MCF 10A (cell line): ENCODE measurements around the gene PDGFC. TPM values are rescaled to one million over a fixed set of nuclear protein-coding genes. Genes with fewer than 3 reads are reported as not detected.

ENCODE experiments used
- BruUV-seq: library from RNA; stranded (reverse); fragments of 400-500 nt; replicated peaks from 2 replicates; lab custom pipeline; 2021; lab: Mats Ljungman, UMichigan
- CTCF ChIA-PET: fragments of 300-600 bp; sonication (Branson Sonifier 250); formaldehyde crosslinking; extraction: SDS; loops from one replicate; lab custom pipeline; 2021; ENCODE audit warnings: antibody characterized with exemption, inconsistent platforms; lab: Yijun Ruan, JAX
- POLR2A ChIA-PET: fragments of 300-600, 350-650 bp; sonication (Branson Sonifier 250); formaldehyde crosslinking; extraction: SDS; loops from one replicate; lab custom pipeline; 2020; ENCODE audit warnings: antibody characterized with exemption, inconsistent platforms; lab: Yijun Ruan, JAX
- DNase-seq: peaks from one replicate; pipeline ENCODE4 v3.0.0-alpha.2; 2018; ENCODE audit not compliant: unreplicated experiment
- H3K27ac Mint-ChIP-seq: one replicate; pipeline ENCODE4 v1.8.0; 2022; ENCODE audit warnings: mild to moderate bottlenecking, low read depth, mixed read lengths; ENCODE audit not compliant: unreplicated experiment
- H3K27me3 Mint-ChIP-seq: one replicate; pipeline ENCODE4 v1.8.0; 2022; ENCODE audit warnings: mixed read lengths; ENCODE audit not compliant: insufficient read depth, unreplicated experiment
- H3K36me3 Mint-ChIP-seq: one replicate; pipeline ENCODE4 v1.8.0; 2022; ENCODE audit warnings: mild to moderate bottlenecking, moderate library complexity, mixed read lengths; ENCODE audit not compliant: insufficient read depth, unreplicated experiment
- H3K4me1 Mint-ChIP-seq: one replicate; pipeline ENCODE4 v1.8.0; 2022; ENCODE audit warnings: mixed read lengths; ENCODE audit not compliant: insufficient read depth, unreplicated experiment
- H3K4me3 Mint-ChIP-seq: one replicate; pipeline ENCODE4 v1.8.0; 2022; ENCODE audit warnings: mild to moderate bottlenecking, moderate library complexity, mixed read lengths; ENCODE audit not compliant: unreplicated experiment
- H3K9me3 Mint-ChIP-seq: one replicate; pipeline ENCODE4 v1.8.0; 2022; ENCODE audit warnings: mixed read lengths; ENCODE audit not compliant: unreplicated experiment
- intact Hi-C: fragments of 100-400 bp; cut with micrococcal nuclease; formaldehyde crosslinking; loops from 2 replicates; pipeline ENCODE4 v1.14.1; 2022
- total RNA-seq: library from RNA; stranded (reverse); gene quantifications from 2 replicates; pipeline ENCODE4 v1.2.3, GENCODE V29; 2022
- TF ChIP-seq, protein P1 (sequence below): fragments of 200-600 bp; IDR thresholded peaks from one replicate; pipeline ENCODE4 v1.8.0; 2022; ENCODE audit warnings: antibody characterized with exemption, mild to moderate bottlenecking; ENCODE audit not compliant: unreplicated experiment

Gene PDGFC
- total RNA-seq, 1 experiment from 2014 or later = 74.8 TPM

DNA sequence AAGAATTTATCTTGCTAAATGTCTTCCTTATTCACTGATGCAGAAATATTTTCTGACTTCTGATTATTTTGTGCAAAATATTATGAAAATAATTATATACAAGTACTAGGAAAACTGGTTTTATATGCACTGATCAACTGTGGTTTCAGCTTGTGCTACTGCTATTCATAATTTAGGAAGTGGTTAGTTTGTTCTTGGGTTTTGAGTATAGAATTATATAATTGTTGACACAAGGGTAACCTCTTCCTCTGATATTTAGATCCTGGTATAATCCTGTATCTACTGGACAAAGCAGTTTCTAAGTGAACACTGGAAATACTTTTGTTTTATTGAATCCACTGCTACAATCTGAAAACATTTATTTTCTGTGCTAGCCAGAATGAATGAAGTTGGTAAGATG, 182.8 kb downstream of the PDGFC start:
- TF ChIP-seq, protein P1, sequence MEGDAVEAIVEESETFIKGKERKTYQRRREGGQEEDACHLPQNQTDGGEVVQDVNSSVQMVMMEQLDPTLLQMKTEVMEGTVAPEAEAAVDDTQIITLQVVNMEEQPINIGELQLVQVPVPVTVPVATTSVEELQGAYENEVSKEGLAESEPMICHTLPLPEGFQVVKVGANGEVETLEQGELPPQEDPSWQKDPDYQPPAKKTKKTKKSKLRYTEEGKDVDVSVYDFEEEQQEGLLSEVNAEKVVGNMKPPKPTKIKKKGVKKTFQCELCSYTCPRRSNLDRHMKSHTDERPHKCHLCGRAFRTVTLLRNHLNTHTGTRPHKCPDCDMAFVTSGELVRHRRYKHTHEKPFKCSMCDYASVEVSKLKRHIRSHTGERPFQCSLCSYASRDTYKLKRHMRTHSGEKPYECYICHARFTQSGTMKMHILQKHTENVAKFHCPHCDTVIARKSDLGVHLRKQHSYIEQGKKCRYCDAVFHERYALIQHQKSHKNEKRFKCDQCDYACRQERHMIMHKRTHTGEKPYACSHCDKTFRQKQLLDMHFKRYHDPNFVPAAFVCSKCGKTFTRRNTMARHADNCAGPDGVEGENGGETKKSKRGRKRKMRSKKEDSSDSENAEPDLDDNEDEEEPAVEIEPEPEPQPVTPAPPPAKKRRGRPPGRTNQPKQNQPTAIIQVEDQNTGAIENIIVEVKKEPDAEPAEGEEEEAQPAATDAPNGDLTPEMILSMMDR = no peak
- ChIA-PET CTCF (no interaction called here), POLR2A (interaction anchor here (0.7 to 1.2 kb wide), 5 partner anchors 8 to 1995 kb away, joined by 3 to 4 read pairs (median 3); no protein-coding TSS in a partner anchor)
- Mint-ChIP-seq H3K27ac (no peak overlapping the region), H3K4me1 (peaks cover 34% of the 10 kb centered on the region), H3K36me3 (no peaks in the 10 kb centered on the region), H3K27me3 (no peaks in the 10 kb centered on the region), H3K4me3 (no peak overlapping the region), H3K9me3 (peaks cover 3% of the 10 kb centered on the region)
- no TSS peak for BruUV-seq
- no peak for DNase-seq
- intact Hi-C loops = no loop called here

DNA sequence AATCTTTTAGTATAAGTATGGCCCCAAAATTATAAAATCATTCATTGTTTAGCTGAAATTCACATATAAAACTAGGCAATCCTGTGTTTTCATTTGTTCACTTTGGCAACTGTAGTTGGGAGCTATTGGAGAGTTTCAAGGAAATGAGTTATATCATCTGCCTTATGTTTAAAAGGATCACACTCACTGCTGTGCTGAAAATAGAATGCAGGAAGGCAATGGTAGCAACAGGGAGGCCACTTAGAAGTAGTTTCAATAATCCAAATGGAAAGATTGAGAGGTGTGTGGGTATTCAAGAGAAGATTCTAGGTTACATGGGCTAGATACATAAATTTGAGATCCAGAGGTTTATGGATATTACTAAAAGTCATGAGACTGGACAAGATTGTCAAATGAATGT, 184.9 kb downstream of the PDGFC start:
- TF ChIP-seq, protein P1 = no peak
- CTCF ChIA-PET = no interaction called here
- no peak for DNase-seq
- Mint-ChIP-seq H3K9me3 (peaks cover 5% of the 10 kb centered on the region), H3K36me3 (peaks cover 7% of the 10 kb centered on the region), H3K27me3 (no peaks in the 10 kb centered on the region), H3K27ac (no peak overlapping the region), H3K4me1 (peaks cover 37% of the 10 kb centered on the region), H3K4me3 (no peak overlapping the region)
- intact Hi-C loops = no loop called here
- POLR2A ChIA-PET = interaction anchor here (0.8 to 1.0 kb wide), 2 partner anchors 12 to 13 kb away, joined by 3 read pairs; no protein-coding TSS in a partner anchor
- no TSS peak for BruUV-seq

DNA sequence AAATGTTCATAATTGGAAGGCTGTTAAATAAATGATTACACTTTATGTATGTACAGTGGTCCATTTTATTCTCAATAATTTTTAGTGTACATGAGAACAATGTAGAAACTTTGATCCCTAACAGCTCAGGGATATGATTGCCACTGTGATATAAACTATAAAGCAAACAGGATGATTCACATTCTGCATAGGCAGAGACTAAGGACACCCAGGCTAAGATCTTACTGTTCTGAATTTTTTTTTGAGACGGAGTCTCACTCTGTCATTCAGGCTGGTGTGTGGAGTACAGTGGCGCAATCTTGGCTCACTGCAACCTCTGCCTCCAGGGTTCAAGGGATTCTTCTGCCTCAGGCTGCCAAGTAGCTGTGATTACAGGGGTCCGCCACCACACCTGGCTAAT, 186.6 kb downstream of the PDGFC start:
- Mint-ChIP-seq H3K9me3 (peaks cover 5% of the 10 kb centered on the region), H3K4me3 (no peak overlapping the region), H3K4me1 (peaks cover 33% of the 10 kb centered on the region), H3K27me3 (no peaks in the 10 kb centered on the region), H3K27ac (no peak overlapping the region), H3K36me3 (peaks cover 7% of the 10 kb centered on the region)
- intact Hi-C loops = no loop called here
- TF ChIP-seq, protein P1 = no peak
- DNase-seq = no peak
- BruUV-seq = no TSS peak
- ChIA-PET CTCF (interaction anchor here (0.7 to 1.1 kb wide), 2 partner anchors 107 to 184 kb away, joined by 3 read pairs; no protein-coding TSS in a partner anchor), POLR2A (interaction anchor here (0.7 to 5.6 kb wide), 8 partner anchors 9 to 184 kb away, joined by 3 to 60 read pairs (median 5); no protein-coding TSS in a partner anchor)

DNA sequence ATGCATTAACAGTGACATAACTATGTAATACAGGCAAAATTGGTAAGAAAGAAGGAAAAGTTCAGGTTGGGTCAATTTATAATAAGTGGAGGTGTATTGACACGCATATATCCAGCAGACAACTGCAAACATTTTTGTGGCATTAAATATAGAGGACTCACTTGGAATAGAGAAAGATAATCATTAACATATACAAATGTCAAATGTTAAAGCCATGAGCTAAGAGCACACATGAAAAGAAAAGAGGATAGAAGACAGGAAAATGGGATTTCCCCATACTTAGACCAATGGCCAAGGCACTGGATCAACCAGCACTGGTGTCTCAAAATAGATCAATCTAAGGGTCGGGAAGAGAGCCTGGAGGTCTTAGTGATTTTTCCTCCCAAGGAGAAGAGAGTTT, 187.6 kb downstream of the PDGFC start:
- TF ChIP-seq, protein P1 = no peak
- peaks cover 7% of the 10 kb centered on the region for H3K36me3 Mint-ChIP-seq
- intact Hi-C loops = no loop called here

More for the DNA sequence above, 187.6 kb downstream of the PDGFC start:
- Mint-ChIP-seq H3K27me3 (no peaks in the 10 kb centered on the region), H3K4me1 (peaks cover 40% of the 10 kb centered on the region), H3K27ac (peak overlapping the region; percentile 52), H3K4me3 (no peak overlapping the region), H3K9me3 (peaks cover 5% of the 10 kb centered on the region)
- ChIA-PET POLR2A (interaction anchor here (0.8 to 5.6 kb wide), 6 partner anchors 10 to 185 kb away, joined by 3 to 60 read pairs (median 8); no protein-coding TSS in a partner anchor), CTCF (interaction anchor here (0.5 to 1.1 kb wide), 6 partner anchors 7 to 355 kb away, joined by 3 to 4 read pairs (median 3); no protein-coding TSS in a partner anchor)
- no TSS peak for BruUV-seq
- DNase-seq = no peak
